H9 (cell line): ENCODE measurements around the gene TPP1. TPM values are rescaled to one million over a fixed set of nuclear protein-coding genes. Genes with fewer than 3 reads are reported as not detected.

Experiments used
- DNase-seq: peaks from one replicate; pipeline ENCODE4 v3.0.0-alpha.2; 2017
- H2AFZ ChIP-seq: one replicate; pipeline ENCODE4 v1.6.1; 2013; ENCODE audit warnings: mild to moderate bottlenecking, low read length, control low read depth, moderate library complexity
- H2AK5ac ChIP-seq: 2 replicates; pipeline ENCODE4 v1.6.1; 2013; ENCODE audit warnings: low read length, control low read depth, mixed read lengths; ENCODE audit not compliant: insufficient read length
- H2BK120ac ChIP-seq: one replicate; pipeline ENCODE4 v1.6.1; 2013; ENCODE audit warnings: low read depth, mild to moderate bottlenecking, low read length, control low read depth, inconsistent platforms; ENCODE audit not compliant: poor library complexity, severe bottlenecking
- H2BK12ac ChIP-seq: 2 replicates; pipeline ENCODE4 v1.6.1; 2013; ENCODE audit warnings: low read length, control low read depth, mixed read lengths, low read depth; ENCODE audit not compliant: insufficient read length
- H2BK15ac ChIP-seq: 2 replicates; pipeline ENCODE4 v1.6.1; 2013; ENCODE audit warnings: low read depth, low read length, control low read depth
- H2BK20ac ChIP-seq: one replicate; pipeline ENCODE4 v1.6.1; 2013; ENCODE audit warnings: low read depth, mild to moderate bottlenecking, low read length, control low read depth, inconsistent platforms; ENCODE audit not compliant: poor library complexity, severe bottlenecking
- H2BK5ac ChIP-seq: 2 replicates; pipeline ENCODE4 v1.6.1; 2013; ENCODE audit warnings: low read length, control low read depth, mixed read lengths; ENCODE audit not compliant: insufficient read length
- H3K14ac ChIP-seq: 2 replicates; pipeline ENCODE4 v1.6.1; 2013; ENCODE audit warnings: low read length, control low read depth; ENCODE audit not compliant: insufficient read depth
- H3K18ac ChIP-seq: 2 replicates; pipeline ENCODE4 v1.6.1; 2013; ENCODE audit warnings: low read depth, mild to moderate bottlenecking, mixed read lengths, low read length, control low read depth; ENCODE audit not compliant: insufficient read length
- H3K23ac ChIP-seq: 2 replicates; pipeline ENCODE4 v1.6.1; 2013; ENCODE audit warnings: low read length, control low read depth, mixed read lengths, low read depth; ENCODE audit not compliant: insufficient read length
- H3K23me2 ChIP-seq: 2 replicates; pipeline ENCODE4 v1.6.1; 2013; ENCODE audit warnings: low read depth, mild to moderate bottlenecking, mixed read lengths, low read length, control low read depth; ENCODE audit not compliant: insufficient read length, poor library complexity, severe bottlenecking
- H3K27ac ChIP-seq: 2 replicates; pipeline ENCODE4 v1.5.1; 2013; ENCODE audit warnings: low read length, control low read depth, mixed read lengths, low read depth; ENCODE audit not compliant: insufficient read length
- H3K27me3 ChIP-seq: 2 replicates; pipeline ENCODE4 v1.6.1; 2013; ENCODE audit warnings: low read length, control low read depth, inconsistent platforms; ENCODE audit not compliant: insufficient read depth
- H3K4ac ChIP-seq: 2 replicates; pipeline ENCODE4 v1.6.1; 2013; ENCODE audit warnings: low read depth, mild to moderate bottlenecking, control low read depth, inconsistent platforms, low read length, moderate library complexity
- H3K4me1 ChIP-seq: 2 replicates; pipeline ENCODE4 v1.6.1; 2013; ENCODE audit warnings: low read length, control low read depth, inconsistent platforms; ENCODE audit not compliant: insufficient read depth
- H3K4me2 ChIP-seq: 2 replicates; pipeline ENCODE4 v1.6.1; 2013; ENCODE audit warnings: low read length, control low read depth, mixed read lengths; ENCODE audit not compliant: insufficient read length, insufficient read depth
- H3K56ac ChIP-seq: 2 replicates; pipeline ENCODE4 v1.6.1; 2013; ENCODE audit warnings: low read depth, mild to moderate bottlenecking, mixed read lengths, low read length, control low read depth; ENCODE audit not compliant: insufficient read length
- H3K79me1 ChIP-seq: 2 replicates; pipeline ENCODE4 v1.6.1; 2013; ENCODE audit warnings: low read depth, mild to moderate bottlenecking, moderate library complexity, low read length, control low read depth, inconsistent platforms; ENCODE audit not compliant: insufficient read depth, poor library complexity, severe bottlenecking
- H3K79me2 ChIP-seq: 2 replicates; pipeline ENCODE4 v1.6.1; 2013; ENCODE audit warnings: low read length, control low read depth, inconsistent platforms; ENCODE audit not compliant: insufficient read depth
- H3K9ac ChIP-seq: 2 replicates; pipeline ENCODE4 v1.6.1; 2013; ENCODE audit warnings: low read length, control low read depth, mixed read lengths; ENCODE audit not compliant: insufficient read length; ENCODE audit errors: extremely low read depth
- H3K9me3 ChIP-seq: one replicate; pipeline ENCODE4 v1.6.1; 2013; ENCODE audit warnings: low read depth, low read length, inconsistent platforms; ENCODE audit not compliant: control insufficient read depth
- H3T11ph ChIP-seq: one replicate; pipeline ENCODE4 v1.6.1; 2013; ENCODE audit warnings: mild to moderate bottlenecking, low read length, control low read depth, inconsistent platforms
- H4K20me1 ChIP-seq: one replicate; pipeline ENCODE4 v1.6.1; 2013; ENCODE audit not compliant: control insufficient read depth, insufficient read length, insufficient read depth
- H4K5ac ChIP-seq: 2 replicates; pipeline ENCODE4 v1.6.1; 2013; ENCODE audit warnings: low read depth, mild to moderate bottlenecking, mixed read lengths, low read length, control low read depth; ENCODE audit not compliant: insufficient read length
- H4K8ac ChIP-seq: replicated peaks from 2 replicates; pipeline ENCODE4 v1.6.1; 2013; ENCODE audit warnings: low read length, control low read depth, mixed read lengths, low read depth; ENCODE audit not compliant: insufficient read length
- H4K91ac ChIP-seq: 2 replicates; pipeline ENCODE4 v1.6.1; 2013; ENCODE audit warnings: low read depth, mild to moderate bottlenecking, moderate library complexity, mixed read lengths, low read length, control low read depth; ENCODE audit not compliant: insufficient read length
- H3K27ac Mint-ChIP-seq, 3 experiments: 2 replicates in 2 of 3; 3 replicates in 1 of 3; pipeline ENCODE4 v1.8.0; 2020 to 2021; ENCODE audit warnings: mixed read lengths in 3 of 3, mild to moderate bottlenecking in 1 of 3, moderate library complexity in 1 of 3
- H3K27me3 Mint-ChIP-seq: 2 replicates; pipeline ENCODE4 v1.8.0; 2021; ENCODE audit warnings: low read depth, mild to moderate bottlenecking, moderate library complexity, mixed read lengths
- H3K36me3 Mint-ChIP-seq, 3 experiments: 2 replicates in 2 of 3; 3 replicates in 1 of 3; pipeline ENCODE4 v1.8.0; 2020 to 2021; ENCODE audit warnings: low read depth in 3 of 3, mixed read lengths in 3 of 3; ENCODE audit not compliant: insufficient read depth in 1 of 3
- H3K4me1 Mint-ChIP-seq, 2 experiments: 2 replicates each; pipeline ENCODE4 v1.8.0; 2020; ENCODE audit warnings: mixed read lengths in 2 of 2
- H3K4me3 Mint-ChIP-seq, 2 experiments: 2 replicates in 1 of 2; 3 replicates in 1 of 2; pipeline ENCODE4 v1.8.0; 2020 to 2021; ENCODE audit warnings: mild to moderate bottlenecking in 2 of 2, mixed read lengths in 2 of 2, moderate library complexity in 1 of 2
- H3K9me3 Mint-ChIP-seq, 2 experiments: 2 replicates in 1 of 2; 3 replicates in 1 of 2; pipeline ENCODE4 v1.8.0; 2020; ENCODE audit warnings: mild to moderate bottlenecking in 2 of 2, mixed read lengths in 2 of 2, moderate library complexity in 1 of 2
- WGBS: extraction: QIAGEN DNeasy Blood & Tissue Kit; methylation state at CpG from one replicate; pipeline ENCODE4 v1.1.7; 2013; ENCODE audit warnings: missing lambda C conversion rate, low lambda C conversion rate, mixed read lengths; ENCODE audit not compliant: insufficient read length; ENCODE audit errors: extremely low coverage; 5-methylcytosine and 5-hydroxymethylcytosine counted together
- total RNA-seq: library from RNA; stranded (reverse); gene quantifications from 2 replicates; pipeline ENCODE4 v1.2.1, GENCODE V29; 2021
- TF ChIP-seq, protein P1 (sequence below): fragments of 200-600 bp; sonication (generic); conservative IDR thresholded peaks from 3 replicates; pipeline ENCODE4 v1.8.0; 2021; ENCODE audit warnings: antibody characterized with exemption, mild to moderate bottlenecking

TPP1 gene
- total RNA-seq, 1 experiment from 2014 or later = 37.2 TPM

DNA sequence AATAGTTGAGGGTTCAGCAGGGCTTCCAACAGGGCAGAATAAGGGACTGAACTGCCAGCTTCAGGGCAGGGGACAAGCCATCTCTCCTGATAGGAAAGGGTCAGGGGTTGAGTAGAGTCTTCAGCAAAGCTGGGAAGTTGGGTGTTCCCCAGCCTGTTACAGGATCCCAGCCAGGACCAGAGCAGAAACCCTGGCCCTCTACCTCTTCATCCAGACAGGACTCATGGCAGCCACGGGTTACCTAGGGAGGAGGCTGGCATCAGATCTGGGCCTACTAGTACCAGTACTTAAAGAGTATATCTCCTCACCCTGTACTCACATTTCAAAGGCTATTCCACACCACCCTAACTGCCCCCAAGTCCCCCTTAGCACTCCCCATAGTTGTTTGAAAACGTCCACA is 4.8 kb downstream of the TPP1 start:
- no CpG with 5 or more reads among the region's 2 CpGs for WGBS
- Histone ChIP-seq H4K91ac (no peak overlapping the region), H2BK15ac (no peak overlapping the region), H3K23ac (no peak overlapping the region), H3K9ac (no peak overlapping the region), H4K8ac (no peak overlapping the region), H3K56ac (no peak overlapping the region), H2BK120ac (no peak overlapping the region), H3K9me3 (no peaks in the 10 kb centered on the region), H2BK5ac (no peak overlapping the region), H3K23me2 (peaks cover 20% of the 10 kb centered on the region), H2AK5ac (no peak overlapping the region), H2BK20ac (no peak overlapping the region), H3K14ac (no peak overlapping the region), H3K4ac (no peak overlapping the region), H3K4me1 (no peaks in the 10 kb centered on the region), H3K18ac (no peak overlapping the region), H3T11ph (no peak overlapping the region), H3K27me3 (no peaks in the 10 kb centered on the region), H3K27ac (no peak overlapping the region), H3K79me2 (no peaks in the 10 kb centered on the region), H2AFZ (no peak overlapping the region), H3K79me1 (no peaks in the 10 kb centered on the region), H3K4me2 (no peak overlapping the region), H2BK12ac (no peak overlapping the region), H4K20me1 (no peaks in the 10 kb centered on the region), H4K5ac (no peak overlapping the region)
- TF ChIP-seq, protein P1, sequence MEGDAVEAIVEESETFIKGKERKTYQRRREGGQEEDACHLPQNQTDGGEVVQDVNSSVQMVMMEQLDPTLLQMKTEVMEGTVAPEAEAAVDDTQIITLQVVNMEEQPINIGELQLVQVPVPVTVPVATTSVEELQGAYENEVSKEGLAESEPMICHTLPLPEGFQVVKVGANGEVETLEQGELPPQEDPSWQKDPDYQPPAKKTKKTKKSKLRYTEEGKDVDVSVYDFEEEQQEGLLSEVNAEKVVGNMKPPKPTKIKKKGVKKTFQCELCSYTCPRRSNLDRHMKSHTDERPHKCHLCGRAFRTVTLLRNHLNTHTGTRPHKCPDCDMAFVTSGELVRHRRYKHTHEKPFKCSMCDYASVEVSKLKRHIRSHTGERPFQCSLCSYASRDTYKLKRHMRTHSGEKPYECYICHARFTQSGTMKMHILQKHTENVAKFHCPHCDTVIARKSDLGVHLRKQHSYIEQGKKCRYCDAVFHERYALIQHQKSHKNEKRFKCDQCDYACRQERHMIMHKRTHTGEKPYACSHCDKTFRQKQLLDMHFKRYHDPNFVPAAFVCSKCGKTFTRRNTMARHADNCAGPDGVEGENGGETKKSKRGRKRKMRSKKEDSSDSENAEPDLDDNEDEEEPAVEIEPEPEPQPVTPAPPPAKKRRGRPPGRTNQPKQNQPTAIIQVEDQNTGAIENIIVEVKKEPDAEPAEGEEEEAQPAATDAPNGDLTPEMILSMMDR = no peak
- H3K27ac Mint-ChIP-seq = no peak overlapping the region; a peak in 1 of 7 replicates
- H3K9me3 Mint-ChIP-seq = no peaks in the 10 kb centered on the region
- H3K4me3 Mint-ChIP-seq = no peak overlapping the region
- DNase-seq = no peak
- H3K27me3 Mint-ChIP-seq = no peaks in the 10 kb centered on the region; the same call in 1 of the 2 replicates
- H3K36me3 Mint-ChIP-seq = peaks cover 21 to 39% (median 32%) of the 10 kb centered on the region in 3 experiments; a peak in 6 of 7 replicates
- peaks cover 9% of the 10 kb centered on the region in 2 experiments for H3K4me1 Mint-ChIP-seq
